Prostate gland (tissue), 2 donors: ENCODE results near the gene FADS2.

Experiments used
- CTCF ChIP-seq, 4 experiments: fragments of 200-600 bp in 2 of 4; fragments of 450-650 bp in 2 of 4; sonication (generic) in 2 of 4; IDR thresholded peaks; 1 replicate in 3 of 4; 2 replicates in 1 of 4; pipeline ENCODE4 v1.5.1; 2016 to 2019; ENCODE audit warnings: antibody characterized with exemption in 4 of 4, mild to moderate bottlenecking in 2 of 4, moderate library complexity in 2 of 4
- POLR2A ChIP-seq: fragments of 450-650 bp; IDR thresholded peaks from one replicate; pipeline ENCODE4 v1.6.1; 2016; ENCODE audit warnings: antibody characterized with exemption, mild to moderate bottlenecking

GRCh38 chr11:61815790-61816735 is 12.0 kb upstream of the FADS2 start:
- TF ChIP-seq CTCF (IDR thresholded peaks at IDR 0.05): no peak
- TF ChIP-seq POLR2A: no peak
